ENCODE measurements around the gene LEPROT. TPM values are rescaled to one million over a fixed set of nuclear protein-coding genes. Genes with fewer than 3 reads are reported as not detected.

The LEPROT gene
- total RNA-seq, 4 donors from 2014 or later: 70.1 to 159 (median 94.2) TPM

DNA sequence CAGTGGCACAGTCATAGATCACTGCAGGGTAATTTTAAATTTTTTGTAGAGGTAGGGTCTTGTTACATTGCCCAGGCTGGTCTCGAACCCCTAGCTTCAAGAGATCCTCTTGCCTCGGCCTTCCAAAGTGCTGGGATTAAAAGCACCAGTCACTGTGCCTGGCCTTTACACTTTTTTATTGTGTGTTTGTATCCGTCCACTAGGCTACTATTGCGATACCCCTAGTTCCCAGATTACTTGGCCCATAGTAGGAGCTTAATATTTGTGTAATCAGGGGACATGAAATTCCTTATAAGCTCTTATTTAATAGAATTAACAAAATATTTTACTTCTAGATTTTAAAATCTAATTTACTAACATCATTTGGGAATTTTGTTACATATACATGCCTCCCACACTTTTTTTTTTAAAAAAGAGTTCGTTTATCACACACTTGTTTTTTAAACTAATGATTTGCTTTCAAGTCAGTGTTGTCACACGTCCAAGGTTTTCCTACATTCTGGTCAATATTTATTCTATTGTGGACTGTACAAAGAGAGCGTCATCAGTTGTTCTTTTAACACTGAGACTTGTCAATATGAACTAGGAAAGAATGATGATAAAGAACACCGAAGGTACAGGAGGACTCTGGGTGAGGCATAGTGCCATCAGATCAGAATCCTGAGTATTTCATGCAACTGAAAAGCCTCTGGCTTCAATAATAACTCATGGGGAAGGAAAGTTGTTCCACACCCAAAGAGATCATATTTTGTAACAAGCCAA lies 63.7 kb downstream of the LEPROT start:
- Histone ChIP-seq H3K27me3 (no peaks in the 10 kb centered on the region), H3K27ac (no peak overlapping the region), H3K4me1 (no peaks in the 10 kb centered on the region), H3K9me3 (no peaks in the 10 kb centered on the region), H3K4me3 (replicated peaks in 1 of 3) (no peak overlapping the region), H3K36me3 (no peaks in the 10 kb centered on the region)
- intact Hi-C loops (cut with DNase I): no loop called here
- DNase-seq: no peak
- TF ChIP-seq POLR2A (IDR thresholded peaks at IDR 0.05): no peak
- 89 to 90% methylated on average over 8 of the region's 8 CpGs for WGBS, 2 donors

Small RNA genes lying within 50 kb of the gene (small RNA-seq; reads per million reads assigned to genes)
- gene RNU2-15P: not detected

Other genes with a start within 250 kb of the LEPROT start
- gene DNAJC6, start 111.1 kb upstream of the LEPROT start, total RNA-seq: 1 to 10 TPM; 2.8 to 9.2 (median 5.3) TPM
- gene LEPR, start within 50 bp of the LEPROT start, total RNA-seq: 10 to 100 TPM; 11.4 to 80.4 (median 17.5) TPM